GM18909 (cell line): ENCODE measurements around the gene TTYH2.

Experiments
- ATAC-seq: cut with Tn5 transposase; IDR thresholded peaks from one replicate; pipeline ENCODE4 v1.9.1; 2021; ENCODE audit warnings: mild to moderate bottlenecking; ENCODE audit not compliant: unreplicated experiment, poor library complexity

TTYH2 gene

DNA sequence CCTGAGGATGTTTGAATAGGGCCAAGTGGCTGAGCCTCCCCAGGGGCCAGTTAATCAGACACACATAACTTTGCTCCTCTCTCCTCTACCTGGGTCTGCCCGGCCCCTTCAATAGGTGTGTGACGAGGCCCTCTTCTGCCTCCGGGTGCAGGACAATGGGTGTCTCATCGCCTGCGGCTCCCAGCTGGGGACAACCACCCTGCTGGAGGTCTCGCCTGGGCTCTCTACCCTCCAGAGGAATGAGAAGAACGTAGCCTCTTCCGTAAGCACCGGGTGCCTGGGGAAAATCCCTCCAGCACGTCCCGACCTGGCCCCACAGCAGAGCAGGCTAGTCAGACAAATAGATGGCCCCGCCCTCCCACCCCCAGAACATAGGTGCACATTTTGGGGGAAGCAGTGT is 96.5 kb downstream of the TTYH2 start:
- no peak for ATAC-seq
